ENCODE measurements around the gene RNF151. TPM values are rescaled to one million over a fixed set of nuclear protein-coding genes. Genes with fewer than 3 reads are reported as not detected.

The RNF151 gene
- total and polyA plus RNA-seq, 2 of the 13 experiments (the other 11 are each of a cell fraction or from before 2014, with no cell fraction given): not detected

DNA sequence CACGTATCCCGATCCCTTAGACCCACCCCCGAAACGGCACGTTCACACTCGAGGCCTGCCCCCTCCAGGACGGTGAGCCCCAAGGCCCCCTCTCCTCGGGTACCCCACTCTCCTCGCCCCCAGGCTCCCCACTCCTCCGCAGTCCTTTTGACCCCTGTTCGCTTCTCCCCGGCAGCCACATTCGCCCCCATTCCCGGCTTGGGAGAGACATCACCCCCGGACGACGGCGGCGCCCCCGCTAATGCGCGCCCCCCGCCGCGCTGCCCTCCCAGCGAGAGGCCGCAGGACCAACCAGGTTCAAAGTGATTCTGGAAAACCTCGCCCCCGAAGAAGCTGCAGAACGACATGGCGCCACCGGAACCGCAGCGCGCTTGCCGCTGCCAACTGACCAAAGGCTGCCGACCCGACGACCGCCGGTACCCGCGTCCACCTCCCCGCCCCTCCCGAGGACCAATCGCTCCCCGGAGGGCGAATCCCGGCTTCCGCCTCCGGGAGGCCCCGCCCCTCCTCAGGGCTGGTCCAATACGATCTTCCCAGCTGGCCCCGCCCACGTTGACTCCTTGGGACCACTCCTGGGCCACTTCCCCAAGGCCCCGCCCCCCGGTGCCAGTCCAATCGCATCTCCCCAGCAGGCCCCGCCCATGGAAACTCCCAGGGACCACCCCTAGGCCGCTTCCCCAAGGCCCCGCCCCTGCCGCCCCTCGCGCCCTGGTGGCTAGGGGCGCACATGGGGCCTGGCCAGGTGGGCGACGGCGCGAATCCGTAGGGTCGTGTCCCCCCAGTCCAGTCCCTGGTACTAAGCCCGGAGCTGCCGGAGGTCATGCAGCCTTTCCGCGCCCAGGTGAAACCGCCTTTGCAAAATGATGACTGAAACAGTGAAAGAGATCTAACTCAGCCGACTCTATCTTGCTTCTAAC is 23.6 kb upstream of the RNF151 start, which contains the start of gene MSRB1 (continued):
- TF ChIP-seq, protein P1, sequence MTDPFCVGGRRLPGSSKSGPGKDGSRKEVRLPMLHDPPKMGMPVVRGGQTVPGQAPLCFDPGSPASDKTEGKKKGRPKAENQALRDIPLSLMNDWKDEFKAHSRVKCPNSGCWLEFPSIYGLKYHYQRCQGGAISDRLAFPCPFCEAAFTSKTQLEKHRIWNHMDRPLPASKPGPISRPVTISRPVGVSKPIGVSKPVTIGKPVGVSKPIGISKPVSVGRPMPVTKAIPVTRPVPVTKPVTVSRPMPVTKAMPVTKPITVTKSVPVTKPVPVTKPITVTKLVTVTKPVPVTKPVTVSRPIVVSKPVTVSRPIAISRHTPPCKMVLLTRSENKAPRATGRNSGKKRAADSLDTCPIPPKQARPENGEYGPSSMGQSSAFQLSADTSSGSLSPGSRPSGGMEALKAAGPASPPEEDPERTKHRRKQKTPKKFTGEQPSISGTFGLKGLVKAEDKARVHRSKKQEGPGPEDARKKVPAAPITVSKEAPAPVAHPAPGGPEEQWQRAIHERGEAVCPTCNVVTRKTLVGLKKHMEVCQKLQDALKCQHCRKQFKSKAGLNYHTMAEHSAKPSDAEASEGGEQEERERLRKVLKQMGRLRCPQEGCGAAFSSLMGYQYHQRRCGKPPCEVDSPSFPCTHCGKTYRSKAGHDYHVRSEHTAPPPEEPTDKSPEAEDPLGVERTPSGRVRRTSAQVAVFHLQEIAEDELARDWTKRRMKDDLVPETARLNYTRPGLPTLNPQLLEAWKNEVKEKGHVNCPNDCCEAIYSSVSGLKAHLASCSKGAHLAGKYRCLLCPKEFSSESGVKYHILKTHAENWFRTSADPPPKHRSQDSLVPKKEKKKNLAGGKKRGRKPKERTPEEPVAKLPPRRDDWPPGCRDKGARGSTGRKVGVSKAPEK (CRISPR knock-in tag; IDR thresholded peaks at IDR 0.05; ENCODE audit: borderline replicate concordance): no peak
- no peak for TF ChIP-seq RFX3 (CRISPR knock-in tag; IDR thresholded peaks at IDR 0.05)
- TF ChIP-seq SETDB1 (CRISPR knock-in tag; IDR thresholded peaks at IDR 0.05; ENCODE audit: borderline replicate concordance): no peak
- TF ChIP-seq, protein P2, sequence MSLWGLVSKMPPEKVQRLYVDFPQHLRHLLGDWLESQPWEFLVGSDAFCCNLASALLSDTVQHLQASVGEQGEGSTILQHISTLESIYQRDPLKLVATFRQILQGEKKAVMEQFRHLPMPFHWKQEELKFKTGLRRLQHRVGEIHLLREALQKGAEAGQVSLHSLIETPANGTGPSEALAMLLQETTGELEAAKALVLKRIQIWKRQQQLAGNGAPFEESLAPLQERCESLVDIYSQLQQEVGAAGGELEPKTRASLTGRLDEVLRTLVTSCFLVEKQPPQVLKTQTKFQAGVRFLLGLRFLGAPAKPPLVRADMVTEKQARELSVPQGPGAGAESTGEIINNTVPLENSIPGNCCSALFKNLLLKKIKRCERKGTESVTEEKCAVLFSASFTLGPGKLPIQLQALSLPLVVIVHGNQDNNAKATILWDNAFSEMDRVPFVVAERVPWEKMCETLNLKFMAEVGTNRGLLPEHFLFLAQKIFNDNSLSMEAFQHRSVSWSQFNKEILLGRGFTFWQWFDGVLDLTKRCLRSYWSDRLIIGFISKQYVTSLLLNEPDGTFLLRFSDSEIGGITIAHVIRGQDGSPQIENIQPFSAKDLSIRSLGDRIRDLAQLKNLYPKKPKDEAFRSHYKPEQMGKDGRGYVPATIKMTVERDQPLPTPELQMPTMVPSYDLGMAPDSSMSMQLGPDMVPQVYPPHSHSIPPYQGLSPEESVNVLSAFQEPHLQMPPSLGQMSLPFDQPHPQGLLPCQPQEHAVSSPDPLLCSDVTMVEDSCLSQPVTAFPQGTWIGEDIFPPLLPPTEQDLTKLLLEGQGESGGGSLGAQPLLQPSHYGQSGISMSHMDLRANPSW (CRISPR knock-in tag; IDR thresholded peaks at IDR 0.05; ENCODE audit: borderline replicate concordance): no peak
- no peak for TF ChIP-seq HNF4A (CRISPR knock-in tag; IDR thresholded peaks at IDR 0.05)
- peak; percentile 46; the same call in 1 of the 2 replicates for TF ChIP-seq NAIF1 (CRISPR knock-in tag; IDR thresholded peaks at IDR 0.05; ENCODE audit: borderline replicate concordance)
- no peak for TF ChIP-seq LCORL (IDR thresholded peaks at IDR 0.05)
- TF ChIP-seq LCORL (CRISPR knock-in tag; IDR thresholded peaks at IDR 0.05): 0 out of 2 replicates have a peak, but pooled peaks have one; percentile 38
- peak; percentile 74 for TF ChIP-seq ZNF777 (CRISPR knock-in tag; IDR thresholded peaks at IDR 0.05)
- TF ChIP-seq, protein P3, sequence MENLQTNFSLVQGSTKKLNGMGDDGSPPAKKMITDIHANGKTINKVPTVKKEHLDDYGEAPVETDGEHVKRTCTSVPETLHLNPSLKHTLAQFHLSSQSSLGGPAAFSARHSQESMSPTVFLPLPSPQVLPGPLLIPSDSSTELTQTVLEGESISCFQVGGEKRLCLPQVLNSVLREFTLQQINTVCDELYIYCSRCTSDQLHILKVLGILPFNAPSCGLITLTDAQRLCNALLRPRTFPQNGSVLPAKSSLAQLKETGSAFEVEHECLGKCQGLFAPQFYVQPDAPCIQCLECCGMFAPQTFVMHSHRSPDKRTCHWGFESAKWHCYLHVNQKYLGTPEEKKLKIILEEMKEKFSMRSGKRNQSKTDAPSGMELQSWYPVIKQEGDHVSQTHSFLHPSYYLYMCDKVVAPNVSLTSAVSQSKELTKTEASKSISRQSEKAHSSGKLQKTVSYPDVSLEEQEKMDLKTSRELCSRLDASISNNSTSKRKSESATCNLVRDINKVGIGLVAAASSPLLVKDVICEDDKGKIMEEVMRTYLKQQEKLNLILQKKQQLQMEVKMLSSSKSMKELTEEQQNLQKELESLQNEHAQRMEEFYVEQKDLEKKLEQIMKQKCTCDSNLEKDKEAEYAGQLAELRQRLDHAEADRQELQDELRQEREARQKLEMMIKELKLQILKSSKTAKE (CRISPR knock-in tag; IDR thresholded peaks at IDR 0.05; ENCODE audit: borderline replicate concordance): no peak
- TF ChIP-seq ZSCAN9 (CRISPR knock-in tag; IDR thresholded peaks at IDR 0.05; ENCODE audit: borderline replicate concordance): peak; percentile 86
- peak; percentile 73 for TF ChIP-seq SRSF1 (optimal IDR thresholded peaks at IDR 0.05; ENCODE audit: low read depth, low read length)
- TF ChIP-seq, protein P4, sequence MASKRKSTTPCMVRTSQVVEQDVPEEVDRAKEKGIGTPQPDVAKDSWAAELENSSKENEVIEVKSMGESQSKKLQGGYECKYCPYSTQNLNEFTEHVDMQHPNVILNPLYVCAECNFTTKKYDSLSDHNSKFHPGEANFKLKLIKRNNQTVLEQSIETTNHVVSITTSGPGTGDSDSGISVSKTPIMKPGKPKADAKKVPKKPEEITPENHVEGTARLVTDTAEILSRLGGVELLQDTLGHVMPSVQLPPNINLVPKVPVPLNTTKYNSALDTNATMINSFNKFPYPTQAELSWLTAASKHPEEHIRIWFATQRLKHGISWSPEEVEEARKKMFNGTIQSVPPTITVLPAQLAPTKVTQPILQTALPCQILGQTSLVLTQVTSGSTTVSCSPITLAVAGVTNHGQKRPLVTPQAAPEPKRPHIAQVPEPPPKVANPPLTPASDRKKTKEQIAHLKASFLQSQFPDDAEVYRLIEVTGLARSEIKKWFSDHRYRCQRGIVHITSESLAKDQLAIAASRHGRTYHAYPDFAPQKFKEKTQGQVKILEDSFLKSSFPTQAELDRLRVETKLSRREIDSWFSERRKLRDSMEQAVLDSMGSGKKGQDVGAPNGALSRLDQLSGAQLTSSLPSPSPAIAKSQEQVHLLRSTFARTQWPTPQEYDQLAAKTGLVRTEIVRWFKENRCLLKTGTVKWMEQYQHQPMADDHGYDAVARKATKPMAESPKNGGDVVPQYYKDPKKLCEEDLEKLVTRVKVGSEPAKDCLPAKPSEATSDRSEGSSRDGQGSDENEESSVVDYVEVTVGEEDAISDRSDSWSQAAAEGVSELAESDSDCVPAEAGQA (IDR thresholded peaks at IDR 0.05; ENCODE audit: low read depth): no peak
- TF ChIP-seq, protein P4 (CRISPR knock-in tag; IDR thresholded peaks at IDR 0.05; ENCODE audit: borderline replicate concordance): 0 out of 2 replicates have a peak, but pooled peaks have one; percentile 33

All from HepG2 (cell line).